ENCODE data around the gene SLC2A9. TPM values are rescaled to one million over a fixed set of nuclear protein-coding genes. Genes with fewer than 3 reads are reported as not detected.

Gene SLC2A9
- total RNA-seq, 6 experiments from 2014 or later = 16.1 to 25.0 (median 19.8) TPM

GRCh38 chr4:9970399-9971011 is 50.8 kb downstream of the SLC2A9 start:
- ATAC-seq (peak in 1 of 4 donors; percentile 40), DNase-seq (no peak)
- no peak overlapping the region for H3K4me3 ChIP-seq
- H3K27me3 ChIP-seq = peaks cover 0 to 3% of the 10 kb centered on the region in 2 donors
- no peaks in the 10 kb centered on the region for H3K36me3 ChIP-seq
- H3K27ac ChIP-seq = no peak overlapping the region
- intact Hi-C loops (cut with DNase I) = no loop called here
- no peaks in the 10 kb centered on the region for H3K9me3 ChIP-seq
- no peaks in the 10 kb centered on the region for H3K4me1 ChIP-seq
- no peak for TF ChIP-seq POLR2A (IDR thresholded peaks at IDR 0.05)
- TF ChIP-seq CTCF (IDR thresholded peaks at IDR 0.05) = no peak
- WGBS (ENCODE audit: insufficient coverage, low coverage, low lambda C conversion rate, missing lambda C conversion rate) = 71% methylated on average over 6 of the region's 6 CpGs

- intact Hi-C loops (cut with DNase I) = no loop called here
- WGBS (ENCODE audit: insufficient coverage, low coverage, low lambda C conversion rate, missing lambda C conversion rate) = 88% methylated on average over 6 of the region's 7 CpGs
- DNase-seq (no peak), ATAC-seq (no peak)
- H3K27me3 ChIP-seq = peaks cover 0 to 3% of the 10 kb centered on the region in 2 donors
- H3K4me3 ChIP-seq = no peak overlapping the region
- no peaks in the 10 kb centered on the region for H3K9me3 ChIP-seq
- no peak overlapping the region for H3K27ac ChIP-seq
- no peaks in the 10 kb centered on the region for H3K36me3 ChIP-seq
- no peaks in the 10 kb centered on the region for H3K4me1 ChIP-seq
- TF ChIP-seq POLR2A (IDR thresholded peaks at IDR 0.05) = no peak
- no peak for TF ChIP-seq CTCF (IDR thresholded peaks at IDR 0.05)
Measured at GRCh38 chr4:9969526-9970398, 51.5 kb downstream of the SLC2A9 start.

- Histone ChIP-seq H3K4me3 (no peak overlapping the region), H3K27me3 (peaks cover 0 to 3% of the 10 kb centered on the region in 2 donors), H3K36me3 (no peaks in the 10 kb centered on the region), H3K27ac (no peak overlapping the region), H3K9me3 (no peaks in the 10 kb centered on the region), H3K4me1 (no peaks in the 10 kb centered on the region)
- no peak for TF ChIP-seq POLR2A (IDR thresholded peaks at IDR 0.05)
- no peak for TF ChIP-seq CTCF (IDR thresholded peaks at IDR 0.05)
- DNase-seq (no peak), ATAC-seq (no peak)
- intact Hi-C loops (cut with DNase I) = no loop called here
Measured at GRCh38 chr4:9968472-9968871, 52.8 kb downstream of the SLC2A9 start.

- no peak for ATAC-seq
- WGBS (ENCODE audit: insufficient coverage, low coverage, low lambda C conversion rate, missing lambda C conversion rate) = 67% methylated on average over 7 of the region's 7 CpGs
Measured at GRCh38 chr4:9964879-9965278, 56.4 kb downstream of the SLC2A9 start.

More at GRCh38 chr4:9964879-9965278, 56.4 kb downstream of the SLC2A9 start:
- intact Hi-C loops (cut with DNase I) = no loop called here
- Histone ChIP-seq H3K27me3 (peaks cover 0 to 3% of the 10 kb centered on the region in 2 donors), H3K9me3 (no peaks in the 10 kb centered on the region), H3K4me3 (no peak overlapping the region), H3K4me1 (no peaks in the 10 kb centered on the region), H3K36me3 (no peaks in the 10 kb centered on the region), H3K27ac (no peak overlapping the region)
- no peak for DNase-seq
- no peak for TF ChIP-seq CTCF (IDR thresholded peaks at IDR 0.05)
- TF ChIP-seq POLR2A (IDR thresholded peaks at IDR 0.05) = no peak
